Cardiac septum (tissue), 1 donor: Measurements from ENCODE around the gene ADSS2. TPM values are rescaled to one million over a fixed set of nuclear protein-coding genes. Genes with fewer than 3 reads are reported as not detected.
"Not testable (repeated sequence)": the region's sequence is repeated elsewhere in the genome, so short reads cannot be mapped to it uniquely, and the experiment has no call there.

ENCODE experiments used
- DNase-seq: peaks from one replicate; pipeline ENCODE4 v3.0.0-alpha.2; 2020; ENCODE audit warnings: low spot score
- intact Hi-C: fragments of 100-400 bp; cut with DNase I; formaldehyde crosslinking; loops from one replicate; pipeline ENCODE4 v1.14.0; 2022
- long read RNA-seq: library from polyadenylated mRNA; unstranded; transcript quantifications from one replicate; pipeline ENCODE4 v2.0.0, GENCODE V29; 2021
- total RNA-seq: library from RNA; stranded (reverse); fragmentation: NEBNext Ultra II Directional; extraction: Animal tissue kit (Norgen Biotek cat#: 25700); gene quantifications from one replicate; pipeline ENCODE4 v1.2.1, GENCODE V29; 2021
- donor health status: DM: no; HTN: no; CAD: no.

ADSS2 gene
- total RNA-seq = 8.6 TPM
- long read RNA-seq, transcript ADSS-201 (13 exons, 2,780 nt) = major isoform, 13 of 16 reads
- long read RNA-seq, partial matches to known transcripts = 0 of 16 reads
- long read RNA-seq, other reads (novel, unspliced or antisense) = 3 of 16 reads

GRCh38 chr1:244451539-244451950 is at the start of gene ADSS2:
Gene ADSS2, minus strand, starts transcription at chr1:244451909. Its CDS starts 92 bp downstream, at chr1:244451817.
- DNase-seq = no peak
- intact Hi-C loops = loop anchor here (5.0 kb wide), 1 partner anchor 404 kb away; no protein-coding TSS in a partner anchor

GRCh38 chr1:244500515-244500914 is 48.8 kb upstream of the ADSS2 start:
- DNase-seq, intact Hi-C loops: not testable (repeated sequence)

- intact Hi-C loops, DNase-seq: not testable (repeated sequence)
Observed at GRCh38 chr1:244499484-244499883, 47.8 kb upstream of the ADSS2 start.

GRCh38 chr1:244497805-244498204 is 46.1 kb upstream of the ADSS2 start:
- DNase-seq = no peak
- intact Hi-C loops = no loop called here

- no peak for DNase-seq
- intact Hi-C loops = no loop called here
Observed at GRCh38 chr1:244496186-244496585, 44.5 kb upstream of the ADSS2 start.

GRCh38 chr1:244494653-244495052 is 42.9 kb upstream of the ADSS2 start:
- intact Hi-C loops = no loop called here
- no peak for DNase-seq

GRCh38 chr1:244484971-244485370 is 33.3 kb upstream of the ADSS2 start:
- intact Hi-C loops, DNase-seq: not testable (repeated sequence)

GRCh38 chr1:244473059-244473605 is 21.4 kb upstream of the ADSS2 start:
- DNase-seq = no peak
- intact Hi-C loops = no loop called here

- no peak for DNase-seq
- intact Hi-C loops = loop anchor here (10.0 kb wide), 1 partner anchor 368 kb away; the partner anchor contains the start of gene COX20
Observed at GRCh38 chr1:244466724-244467123, 15.0 kb upstream of the ADSS2 start.

GRCh38 chr1:244461245-244462071 is 9.7 kb upstream of the ADSS2 start, which contains the start of gene CATSPERE:
Gene CATSPERE, plus strand, starts transcription at chr1:244461273. Its CDS starts 157 bp downstream, at chr1:244461430.
- intact Hi-C loops = loop anchor here (10.0 kb wide), 1 partner anchor 373 kb away; the partner anchor contains the start of gene COX20

GRCh38 chr1:244460197-244460596 is 8.5 kb upstream of the ADSS2 start:
- DNase-seq = no peak
- intact Hi-C loops = loop anchor here (10.0 kb wide), 1 partner anchor 375 kb away; the partner anchor contains the start of gene COX20

More at GRCh38 chr1:244461245-244462071, 9.7 kb upstream of the ADSS2 start, which contains the start of gene CATSPERE:
- peak; percentile 95 for DNase-seq

- intact Hi-C loops = no loop called here
Observed at GRCh38 chr1:244458781-244459180, 7.1 kb upstream of the ADSS2 start.

GRCh38 chr1:244456586-244456985 is 4.9 kb upstream of the ADSS2 start:
- intact Hi-C loops = no loop called here
- DNase-seq = no peak

More at GRCh38 chr1:244458781-244459180, 7.1 kb upstream of the ADSS2 start:
- DNase-seq = no peak

GRCh38 chr1:244454412-244454811 is 2.7 kb upstream of the ADSS2 start:
- DNase-seq = no peak
- intact Hi-C loops = loop anchor here (5.0 kb wide), 1 partner anchor 407 kb away; no protein-coding TSS in a partner anchor

GRCh38 chr1:244451951-244452795 is 464 bp upstream of the ADSS2 start:
- intact Hi-C loops = loop anchor here (2.0 to 5.0 kb wide), 2 partner anchors 201 to 405 kb away; partner anchors contain the start of gene DESI2
- peak; percentile 99 for DNase-seq

- intact Hi-C loops = loop anchor here (5.0 kb wide), 1 partner anchor 404 kb away; no protein-coding TSS in a partner anchor
Observed at GRCh38 chr1:244450597-244451538, 841 bp downstream of the ADSS2 start.

GRCh38 chr1:244449936-244450508 is 1.7 kb downstream of the ADSS2 start:
- intact Hi-C loops = loop anchor here (5.0 kb wide), 1 partner anchor 403 kb away; no protein-coding TSS in a partner anchor
- no peak for DNase-seq

More at GRCh38 chr1:244450597-244451538, 841 bp downstream of the ADSS2 start:
- DNase-seq = peak; percentile 82
